Panc1 (cell line): Measurements from ENCODE around the gene ATP11A.

Experiments used
- CTCF ChIP-seq: fragments of 450-650 bp; IDR thresholded peaks from 2 replicates; pipeline ENCODE4 v1.5.1; 2017; ENCODE audit warnings: mild to moderate bottlenecking
- POLR2AphosphoS5 ChIP-seq: IDR thresholded peaks from 2 replicates; pipeline ENCODE4 v1.6.1; 2012; ENCODE audit warnings: mild to moderate bottlenecking, low read depth, low read length, moderate library complexity
- REST ChIP-seq, 2 experiments: IDR thresholded peaks; 2 replicates each; pipeline ENCODE4 v1.6.1; 2011 to 2012; ENCODE audit warnings: low read depth in 2 of 2, control low read depth in 1 of 2, low read length in 1 of 2, mild to moderate bottlenecking in 1 of 2, moderate library complexity in 1 of 2; ENCODE audit not compliant: insufficient read depth in 1 of 2
- SIN3A ChIP-seq: IDR thresholded peaks from 2 replicates; pipeline ENCODE4 v1.6.1; 2012; ENCODE audit warnings: low read depth, mild to moderate bottlenecking, low read length, moderate library complexity, borderline replicate concordance; ENCODE audit not compliant: insufficient read depth

DNA sequence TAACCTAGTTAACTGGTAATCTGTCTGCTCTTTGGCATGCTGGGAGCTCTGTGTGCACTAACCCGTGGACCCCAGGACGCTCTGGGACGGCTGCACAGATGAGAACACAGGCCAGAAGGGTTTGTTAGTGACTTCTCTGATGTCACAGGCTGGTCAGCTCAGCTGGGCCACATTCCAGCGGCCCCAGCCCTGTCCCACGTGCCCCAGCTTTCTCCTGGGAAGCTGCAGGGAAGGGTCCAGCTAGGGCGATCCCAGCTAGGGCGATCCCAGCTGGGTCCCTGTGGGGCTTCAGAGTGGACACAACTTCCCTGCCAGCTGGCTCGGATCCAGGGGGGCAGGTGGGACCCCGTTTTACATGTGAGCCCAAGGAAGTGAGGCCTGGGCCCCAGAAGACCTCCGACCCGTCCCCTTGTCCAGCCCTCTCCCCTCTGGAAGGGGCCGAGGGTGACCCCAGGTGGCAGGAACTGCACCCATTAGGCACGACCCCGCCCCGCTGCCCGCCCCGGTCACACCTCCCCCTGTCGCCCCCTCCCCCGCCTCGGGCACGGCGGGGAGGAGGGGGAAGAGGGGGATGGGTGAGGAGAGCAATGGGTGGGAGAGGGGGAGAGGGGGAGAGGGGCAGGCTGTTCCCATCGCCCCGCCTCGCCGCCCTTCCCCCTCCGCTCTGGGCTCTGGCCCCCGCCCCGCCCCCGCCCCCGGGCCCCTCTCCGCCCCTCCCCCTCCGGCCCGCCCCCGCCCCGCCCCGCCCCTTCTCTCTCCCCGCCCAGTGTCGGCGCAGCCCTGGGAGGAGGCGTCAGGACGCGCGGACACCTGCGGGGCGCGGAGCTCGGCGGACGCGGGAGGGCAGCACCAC lies 204.0 kb downstream of the ATP11A start:
- TF ChIP-seq CTCF (no peak), SIN3A (no peak), POLR2AphosphoS5 (no peak), REST (IDR thresholded peaks at IDR 0.05; ENCODE audit: insufficient read depth in 1 of 2, low read depth in 2 of 2, low read length in 1 of 2) (no peak)
